Measurements from ENCODE around the gene STAT4.

The STAT4 gene, protein sequence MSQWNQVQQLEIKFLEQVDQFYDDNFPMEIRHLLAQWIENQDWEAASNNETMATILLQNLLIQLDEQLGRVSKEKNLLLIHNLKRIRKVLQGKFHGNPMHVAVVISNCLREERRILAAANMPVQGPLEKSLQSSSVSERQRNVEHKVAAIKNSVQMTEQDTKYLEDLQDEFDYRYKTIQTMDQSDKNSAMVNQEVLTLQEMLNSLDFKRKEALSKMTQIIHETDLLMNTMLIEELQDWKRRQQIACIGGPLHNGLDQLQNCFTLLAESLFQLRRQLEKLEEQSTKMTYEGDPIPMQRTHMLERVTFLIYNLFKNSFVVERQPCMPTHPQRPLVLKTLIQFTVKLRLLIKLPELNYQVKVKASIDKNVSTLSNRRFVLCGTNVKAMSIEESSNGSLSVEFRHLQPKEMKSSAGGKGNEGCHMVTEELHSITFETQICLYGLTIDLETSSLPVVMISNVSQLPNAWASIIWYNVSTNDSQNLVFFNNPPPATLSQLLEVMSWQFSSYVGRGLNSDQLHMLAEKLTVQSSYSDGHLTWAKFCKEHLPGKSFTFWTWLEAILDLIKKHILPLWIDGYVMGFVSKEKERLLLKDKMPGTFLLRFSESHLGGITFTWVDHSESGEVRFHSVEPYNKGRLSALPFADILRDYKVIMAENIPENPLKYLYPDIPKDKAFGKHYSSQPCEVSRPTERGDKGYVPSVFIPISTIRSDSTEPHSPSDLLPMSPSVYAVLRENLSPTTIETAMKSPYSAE

DNA sequence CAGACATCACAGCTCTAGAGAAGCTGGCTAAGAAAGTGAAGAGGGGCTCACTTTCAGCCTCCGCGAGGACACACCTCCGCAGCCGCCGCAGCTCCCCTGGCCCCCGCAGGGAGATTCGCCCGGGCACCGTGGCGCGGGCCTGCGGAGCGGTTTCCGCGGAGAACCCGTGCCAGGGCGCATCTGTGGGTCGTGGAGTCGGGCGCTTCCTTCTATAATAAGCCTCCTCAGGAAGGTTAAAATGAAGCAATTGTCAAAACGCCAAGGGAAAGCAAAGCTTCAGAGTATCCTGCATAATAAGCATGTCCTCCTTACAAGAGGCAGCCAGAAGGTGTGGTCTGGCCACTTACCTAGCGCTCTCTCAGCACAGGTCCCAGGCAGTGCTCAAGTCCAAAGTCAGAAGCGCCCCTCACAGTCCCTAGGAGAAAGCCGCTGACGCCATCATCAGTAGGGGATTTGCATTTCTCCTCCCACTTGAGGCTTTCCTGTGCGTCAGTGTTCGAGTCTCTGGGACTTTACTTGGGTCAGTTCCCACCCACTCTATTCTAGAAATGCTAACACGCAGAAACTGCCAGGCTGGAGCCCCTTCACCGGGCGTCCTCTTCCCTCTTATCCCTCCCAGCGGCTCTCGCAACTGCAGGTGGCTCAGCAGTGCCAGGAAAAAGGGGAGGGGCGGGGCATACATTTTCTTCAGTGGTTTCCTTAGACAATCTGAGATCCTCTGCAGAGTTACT, at the start of gene STAT4:
TSS of gene STAT4 (minus strand) at position 395 of the 731 bp plus-strand sequence. CDS start 2,791 bp downstream, outside the sequence.
- DNase-seq (ENCODE audit: low read depth): peak; percentile 64

DNA sequence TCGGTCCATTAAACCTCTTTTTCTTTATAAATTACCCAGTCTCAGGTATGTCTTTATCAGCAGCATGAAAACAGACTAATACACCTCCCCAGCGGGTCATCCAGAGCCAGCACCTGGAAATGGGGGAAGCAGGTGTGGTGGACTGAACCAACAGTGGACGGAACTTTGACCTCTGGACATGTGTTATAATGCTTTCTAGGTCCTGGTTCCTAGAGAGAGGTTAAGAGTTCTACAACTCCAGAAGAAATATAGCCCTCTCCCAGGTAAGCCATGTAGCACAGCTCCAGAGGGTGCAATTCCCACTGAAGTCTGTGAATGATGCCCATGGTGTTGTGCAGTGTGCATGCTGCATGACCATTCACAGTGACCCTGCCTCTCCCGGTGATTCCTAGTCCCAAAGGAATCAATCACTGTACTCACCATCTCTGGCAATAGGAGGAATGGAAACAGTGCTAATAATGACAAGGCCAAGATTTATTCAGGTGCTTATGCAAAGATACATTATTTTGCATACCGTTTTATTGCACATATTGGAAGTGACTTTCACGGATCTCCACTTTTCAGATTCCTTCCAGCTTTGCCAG, 49.2 kb upstream of the STAT4 start:
- DNase-seq (ENCODE audit: low read depth): no peak

DNA sequence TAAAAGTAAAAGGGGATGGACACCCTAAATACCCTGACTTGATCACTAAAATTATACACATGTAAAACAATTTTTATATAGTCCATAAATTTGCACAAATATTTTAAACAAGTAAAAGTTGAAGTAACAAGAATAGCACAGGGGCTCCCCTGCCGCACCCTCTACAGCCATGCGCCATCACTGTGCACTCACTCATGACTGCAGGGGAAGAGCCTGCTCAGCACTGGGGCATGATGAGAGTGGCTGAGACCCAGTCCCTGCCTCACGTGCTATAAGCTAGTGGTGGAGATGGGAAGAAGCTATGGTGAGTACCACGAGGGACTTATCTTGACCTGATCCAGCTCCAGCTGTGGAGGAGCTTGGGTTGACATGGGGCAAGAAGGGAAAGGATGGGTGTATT, 47.5 kb upstream of the STAT4 start:
- DNase-seq (ENCODE audit: low read depth): no peak

DNA sequence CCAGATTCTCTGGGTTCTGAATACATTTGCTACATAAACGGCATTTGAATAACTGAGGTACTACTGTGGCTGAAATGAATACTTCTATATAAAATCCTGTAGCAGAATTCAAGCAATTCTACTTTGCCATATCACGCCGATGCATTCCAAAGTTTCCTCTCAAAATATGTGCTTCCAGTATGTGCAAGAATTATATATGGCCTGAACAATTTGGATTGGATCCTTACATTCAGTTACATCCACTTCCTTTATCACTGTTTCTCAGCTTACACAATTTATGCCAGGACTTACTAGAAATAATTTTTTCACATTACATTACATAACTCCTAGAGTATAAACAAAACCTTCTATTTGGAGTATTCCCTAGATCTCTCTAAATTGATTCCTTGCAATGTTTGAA, 46.3 kb upstream of the STAT4 start:
- DNase-seq (ENCODE audit: low read depth): no peak

DNA sequence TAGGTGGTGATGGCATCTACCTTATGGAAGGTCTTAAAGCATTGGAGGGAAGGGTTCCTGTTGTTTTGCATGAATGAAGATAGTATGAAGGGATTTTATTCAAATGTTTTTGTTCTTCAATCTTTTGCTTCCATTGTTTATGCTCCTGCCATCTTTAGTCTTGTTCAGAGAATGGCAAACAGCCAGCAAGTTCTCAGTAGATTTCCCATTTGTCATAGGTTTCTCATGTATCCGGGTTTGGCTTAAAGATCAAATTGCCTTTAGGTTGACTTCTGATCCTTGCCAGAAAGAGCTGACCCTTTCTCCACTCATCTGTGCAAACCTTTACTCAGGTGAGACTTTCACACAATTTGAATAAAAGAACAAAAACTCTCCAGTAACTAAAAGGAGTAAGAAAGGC, 44.2 kb upstream of the STAT4 start:
- DNase-seq (ENCODE audit: low read depth): no peak

DNA sequence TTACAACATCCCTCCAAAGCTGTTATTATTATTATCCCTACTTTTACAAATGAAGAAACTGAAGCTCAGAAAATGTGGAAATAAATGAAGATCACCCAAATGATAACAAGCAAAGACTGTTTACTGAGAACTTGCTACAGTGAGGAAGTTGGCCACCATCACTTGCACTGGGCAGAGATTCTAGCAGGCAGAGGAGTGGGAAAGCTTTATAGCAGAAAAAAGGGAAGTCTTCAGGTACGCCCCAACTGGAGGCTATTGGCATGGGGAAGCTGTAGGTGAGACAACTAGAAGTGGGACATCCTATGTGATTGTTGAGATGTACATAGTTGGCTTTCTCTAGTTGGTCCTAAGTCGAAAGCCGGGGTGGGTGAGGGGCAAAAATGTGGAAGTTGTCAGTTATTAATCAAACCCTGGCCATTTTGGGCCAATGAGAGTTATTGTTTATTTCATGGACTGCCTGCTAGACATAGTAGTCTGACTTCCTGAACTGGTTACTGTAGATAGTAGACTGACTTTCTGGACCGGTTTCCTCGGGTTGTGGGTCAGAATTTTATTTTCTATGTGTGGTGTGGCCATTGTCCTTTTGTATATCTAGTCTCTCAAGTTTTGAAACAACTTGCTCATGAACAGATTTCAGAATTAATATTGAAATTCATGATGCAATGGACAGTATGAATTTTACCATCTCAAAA, 40.2 kb upstream of the STAT4 start:
- DNase-seq (ENCODE audit: low read depth): no peak

DNA sequence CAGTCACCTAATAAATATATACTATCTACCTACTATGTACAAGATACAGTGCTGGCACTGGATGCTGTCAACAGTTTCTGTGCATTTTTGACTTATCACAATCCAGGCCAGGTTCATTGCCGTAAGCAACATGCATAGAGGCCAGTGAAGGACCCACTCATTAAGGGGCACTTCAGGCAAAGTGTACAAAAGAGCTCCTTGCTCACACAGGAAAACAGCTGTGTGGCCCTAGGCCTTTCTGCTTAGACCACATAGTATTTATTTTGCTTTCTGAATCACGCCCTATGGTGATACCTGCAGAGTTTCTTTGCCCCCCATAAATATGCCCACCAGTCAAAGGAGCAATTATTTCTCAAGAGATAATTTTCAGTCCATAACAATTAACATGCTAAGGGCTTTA, 39.6 kb upstream of the STAT4 start:
- no peak for DNase-seq (ENCODE audit: low read depth)

DNA sequence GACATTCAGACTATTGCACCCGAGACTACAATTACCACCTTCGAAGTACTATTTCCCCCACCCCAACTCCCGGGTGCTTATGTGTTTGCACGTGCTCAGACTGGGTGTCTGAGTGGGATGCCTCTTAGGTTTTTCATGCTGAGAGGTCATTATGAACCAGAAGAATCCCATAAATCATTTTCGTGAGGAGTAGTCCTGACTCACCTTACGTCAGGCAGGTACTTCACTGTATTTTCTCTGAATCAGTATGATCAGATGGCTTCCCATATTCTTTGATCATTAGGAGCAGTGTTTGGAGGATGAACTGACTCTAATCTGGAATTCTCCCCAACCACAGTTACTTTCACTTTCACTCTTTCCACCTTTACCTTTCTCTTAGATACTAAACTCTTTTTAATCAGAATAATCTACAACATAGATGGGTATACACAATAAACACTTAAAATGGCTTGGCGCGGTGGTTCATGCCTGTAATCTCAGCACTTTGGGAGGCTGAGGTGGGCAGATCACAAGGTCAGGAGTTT, 38.4 kb upstream of the STAT4 start:
- DNase-seq (ENCODE audit: low read depth): no peak

DNA sequence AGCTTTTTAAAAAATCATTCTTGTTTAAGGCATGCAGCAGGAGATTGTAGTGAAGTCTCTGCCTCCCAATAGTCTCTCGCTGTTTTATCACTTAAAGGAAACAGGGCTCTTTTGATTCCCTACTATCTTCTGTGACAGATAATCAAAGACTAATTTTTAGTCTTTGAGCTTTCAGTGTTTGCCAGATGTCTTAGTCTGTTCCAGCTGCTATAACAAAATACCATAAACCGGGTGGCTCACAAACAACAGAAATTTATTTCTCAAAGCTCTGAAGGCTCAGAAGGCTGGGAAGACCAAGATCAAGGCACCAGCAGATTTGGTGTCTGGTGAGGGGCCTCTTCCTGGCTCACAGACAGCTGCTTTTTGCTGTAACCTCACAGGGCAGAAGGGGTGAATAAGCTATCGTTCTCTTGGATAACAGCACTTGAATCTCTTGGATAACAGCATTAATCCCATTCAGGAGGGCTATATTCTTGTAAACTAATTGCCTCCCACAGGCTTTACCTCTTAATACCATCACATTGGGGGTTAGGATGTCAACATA, 37.8 kb upstream of the STAT4 start:
- DNase-seq (ENCODE audit: low read depth): no peak

DNA sequence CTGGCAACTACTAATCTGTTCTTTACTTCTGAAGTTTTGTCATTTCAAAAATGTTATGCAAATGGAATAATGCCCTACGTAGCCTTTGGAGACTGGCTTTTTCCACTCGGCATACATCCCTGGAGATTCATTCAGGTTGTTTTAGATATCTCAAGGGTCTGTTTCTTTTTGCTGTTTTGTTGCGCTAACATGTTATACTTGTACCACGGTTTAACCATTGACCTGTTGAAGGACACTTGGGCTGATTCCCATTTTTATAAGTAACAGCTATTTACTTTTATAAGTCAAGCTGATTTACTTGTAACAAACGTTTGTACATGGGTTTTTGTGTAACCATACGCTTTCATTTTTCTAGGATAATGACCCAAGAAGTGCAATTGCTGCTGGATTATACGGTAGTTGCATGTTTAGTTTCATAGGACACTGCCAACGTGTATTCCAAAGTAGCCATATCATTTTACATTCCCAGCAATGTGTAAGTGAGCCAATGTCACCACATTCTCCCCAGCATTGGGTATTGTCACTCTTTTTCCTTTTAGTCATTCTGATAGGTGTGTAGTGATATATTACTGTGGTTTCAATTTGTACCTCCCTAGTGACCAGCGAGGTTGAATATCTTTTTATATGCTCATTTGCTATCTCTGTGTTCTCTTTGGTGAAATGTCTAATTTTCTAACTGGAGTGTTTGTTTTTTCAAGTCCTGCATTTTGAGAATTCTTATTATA, 36.5 kb upstream of the STAT4 start:
- DNase-seq (ENCODE audit: low read depth): no peak

DNA sequence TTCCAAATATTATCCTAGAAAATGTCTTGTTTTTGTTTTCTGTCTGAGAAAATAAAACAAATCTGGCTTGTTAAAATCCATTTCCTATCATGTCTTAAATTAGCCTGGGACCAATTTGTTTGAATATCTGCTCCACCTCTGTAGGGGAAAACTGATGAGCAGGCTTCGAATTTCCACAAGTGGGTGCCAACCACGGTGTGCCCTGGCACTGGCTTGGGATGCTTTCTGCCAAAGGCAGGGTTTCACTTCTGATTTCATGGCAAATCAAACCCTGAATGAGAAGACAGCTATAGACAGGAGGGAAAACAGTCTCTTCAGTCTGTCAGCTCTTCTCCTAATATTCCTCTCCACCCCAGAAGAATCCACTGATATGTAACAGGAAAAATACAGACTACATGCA, 33.7 kb upstream of the STAT4 start:
- no peak for DNase-seq (ENCODE audit: low read depth)

DNA sequence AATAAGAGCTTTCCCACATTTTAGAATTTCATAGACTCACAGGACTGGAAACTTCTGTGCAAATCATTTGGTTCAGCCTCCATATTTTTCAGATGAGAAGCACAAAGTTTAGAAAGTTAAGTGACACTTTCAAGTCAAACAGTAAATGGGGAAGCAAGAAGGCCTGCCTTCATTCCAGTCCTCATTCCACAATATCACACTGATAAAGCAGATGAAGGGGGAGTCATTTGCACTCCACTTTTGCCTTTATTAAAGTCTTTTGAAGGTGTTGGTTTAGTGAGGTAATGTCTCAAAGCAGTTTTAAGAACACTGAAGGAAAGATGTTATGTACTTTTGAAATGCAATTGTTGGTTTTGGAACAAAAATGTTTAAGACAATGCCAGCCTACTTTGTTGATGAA, 32.7 kb upstream of the STAT4 start:
- no peak for DNase-seq (ENCODE audit: low read depth)

DNA sequence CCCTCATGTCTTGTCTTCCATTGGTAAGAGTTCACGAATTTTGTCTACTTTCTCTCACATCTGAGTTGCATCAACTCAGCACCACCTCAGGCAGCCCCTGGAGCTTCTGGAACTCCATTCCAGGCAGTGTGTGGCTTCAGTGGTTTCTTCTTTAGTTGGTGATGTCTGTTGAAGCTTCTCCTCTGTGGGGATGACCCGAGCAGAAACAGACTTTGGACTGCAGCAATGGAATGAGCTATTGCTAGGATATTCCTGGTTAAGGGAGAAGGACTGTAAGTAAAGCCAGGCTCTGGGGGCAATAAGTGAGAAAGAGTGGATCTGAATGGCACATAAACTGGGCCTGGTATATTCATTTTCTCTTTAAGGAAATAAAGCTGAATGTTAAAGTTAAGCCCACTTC, 32.3 kb upstream of the STAT4 start:
- DNase-seq (ENCODE audit: low read depth): no peak

DNA sequence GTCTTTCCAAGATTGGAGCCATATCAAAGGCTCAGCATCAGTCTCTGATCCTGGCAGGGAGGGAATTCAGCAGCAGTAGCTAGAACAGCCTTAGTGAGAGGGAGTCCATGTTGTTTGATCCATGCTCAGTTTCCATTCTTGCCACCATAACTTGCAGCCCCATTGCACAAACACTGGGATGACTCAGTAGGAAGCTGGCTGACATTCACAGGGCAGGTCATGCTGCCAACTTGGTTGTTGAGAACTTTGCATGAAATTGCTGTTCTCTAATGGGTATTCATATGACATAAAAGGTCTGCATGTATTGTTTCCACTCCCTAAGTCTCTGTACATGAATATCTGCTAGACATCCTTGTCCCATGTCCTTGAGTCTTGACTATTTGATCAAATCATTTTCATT, 29.9 kb upstream of the STAT4 start:
- DNase-seq (ENCODE audit: low read depth): no peak

DNA sequence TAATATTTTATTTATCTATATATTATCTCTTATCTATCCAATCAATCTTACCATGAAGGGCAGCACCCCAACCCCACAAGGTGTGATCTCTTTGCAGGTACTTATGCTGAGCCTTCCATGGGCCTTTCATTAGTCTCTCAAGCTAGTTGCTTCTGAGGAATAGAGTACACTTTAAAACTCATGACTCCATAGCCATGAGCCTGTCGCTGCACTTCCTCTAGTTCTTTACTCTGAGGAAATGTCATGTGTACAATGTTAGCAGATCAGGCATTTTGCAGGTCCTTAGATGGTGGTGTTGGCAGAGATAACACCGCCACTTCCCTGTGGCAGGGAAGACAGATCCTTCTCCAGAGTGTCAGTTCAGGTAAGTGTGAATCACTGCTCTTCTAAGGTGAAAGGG, 29.5 kb upstream of the STAT4 start:
- no peak for DNase-seq (ENCODE audit: low read depth)

DNA sequence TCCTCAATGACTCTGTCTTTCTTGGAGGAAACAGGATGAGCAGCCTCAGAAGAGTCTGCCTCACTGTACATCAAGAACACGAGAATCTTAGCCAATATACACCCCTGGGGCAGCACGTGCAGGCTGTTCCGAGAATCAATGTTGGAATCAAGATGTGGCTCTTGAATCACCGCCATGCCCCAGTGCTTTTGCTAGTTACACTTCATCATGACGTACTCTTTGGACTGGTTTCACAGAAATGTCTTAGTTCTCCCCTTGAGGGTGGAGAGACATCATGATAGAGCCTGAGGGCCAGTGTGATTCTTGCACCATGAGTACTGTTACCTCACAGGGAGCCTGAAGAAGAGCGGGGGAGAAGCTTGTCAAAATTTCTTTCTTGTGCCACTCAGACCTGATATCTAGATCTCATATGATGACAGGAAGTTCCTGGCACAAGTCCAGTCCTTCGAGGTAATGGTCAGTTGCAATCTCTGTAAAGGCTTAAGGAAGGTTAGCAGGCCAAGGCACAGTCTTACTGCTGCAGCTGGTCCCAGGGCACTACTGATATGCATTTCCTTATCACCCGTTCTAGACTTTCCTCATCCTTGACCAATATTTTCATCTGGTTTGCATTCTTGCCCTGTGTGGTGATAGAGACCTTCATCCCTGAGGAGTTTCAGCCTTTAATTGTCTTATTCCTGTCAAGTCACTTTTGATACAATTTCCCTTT, 28.2 kb upstream of the STAT4 start:
- no peak for DNase-seq (ENCODE audit: low read depth)

DNA sequence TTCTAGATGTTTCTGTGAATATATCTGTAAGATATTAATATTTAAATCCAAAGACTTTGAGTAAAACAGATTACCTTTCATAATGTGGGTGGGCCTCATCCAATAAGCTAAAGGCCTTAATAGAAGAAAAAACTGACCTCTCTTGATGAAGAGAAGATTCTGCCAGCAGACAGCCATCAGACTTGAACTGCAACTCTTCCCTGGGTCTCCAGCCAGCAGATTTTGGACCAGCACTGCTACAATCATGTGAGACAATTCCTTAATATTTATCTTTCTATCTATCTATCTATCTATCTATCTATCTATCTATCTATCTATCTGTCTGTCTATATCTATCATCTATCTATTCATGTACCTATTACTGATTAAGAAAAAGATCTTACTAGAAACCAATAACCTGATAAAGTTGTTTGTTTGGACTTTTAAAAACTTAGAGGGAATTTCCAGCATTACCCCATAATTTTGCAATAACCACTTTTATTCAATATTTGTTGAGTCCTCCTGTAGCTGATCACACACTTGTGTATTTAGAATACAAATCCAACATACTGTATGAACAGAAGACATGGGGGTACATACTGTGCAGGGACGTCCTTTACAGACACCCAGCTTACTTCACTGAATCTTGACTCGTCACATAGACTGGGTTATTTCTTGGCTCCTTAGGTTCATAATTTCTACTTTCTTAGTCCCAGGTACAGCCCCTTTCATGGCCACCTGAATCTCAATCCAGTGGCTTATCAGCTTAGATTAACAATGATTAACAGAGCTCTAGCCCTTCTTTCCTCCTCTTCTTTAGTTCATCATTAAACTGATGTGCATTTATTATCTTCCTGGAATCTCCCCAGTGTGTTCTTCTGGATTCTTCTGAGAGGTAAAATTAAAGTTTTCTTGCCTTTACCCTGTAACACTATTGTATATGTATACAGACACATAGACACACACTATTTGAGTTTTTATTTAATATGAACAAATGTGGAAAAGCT, 27.2 kb upstream of the STAT4 start:
- DNase-seq (ENCODE audit: low read depth): no peak

DNA sequence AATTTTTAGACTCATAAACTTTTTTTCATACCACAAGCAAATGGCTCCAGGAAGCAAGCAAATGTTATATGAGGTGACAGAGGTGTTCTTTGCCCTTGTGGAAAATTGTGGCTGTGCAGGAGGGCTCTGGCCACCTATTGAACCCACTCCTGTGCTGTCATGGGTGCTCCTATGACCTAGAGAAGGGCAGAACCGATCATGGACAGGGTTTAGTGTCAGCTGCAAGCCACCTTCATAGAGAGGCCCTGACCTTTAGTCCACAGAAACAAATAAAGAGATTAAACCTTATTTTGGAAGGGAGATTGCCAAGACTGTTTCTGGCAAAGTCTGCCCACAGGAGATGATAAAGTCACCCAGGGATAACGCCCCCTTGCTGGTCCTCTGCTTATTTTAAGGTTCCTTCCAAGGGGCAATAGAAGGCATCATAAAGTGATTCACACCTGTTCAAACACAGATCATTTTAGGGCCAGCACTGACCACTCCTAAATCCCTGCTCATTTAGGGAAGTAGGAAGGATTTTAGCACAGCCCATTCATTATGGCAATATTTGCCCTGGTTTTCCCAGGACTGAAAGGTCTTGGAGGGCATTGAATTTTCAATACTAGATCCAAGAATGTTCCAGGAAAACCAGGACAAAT, 26.1 kb upstream of the STAT4 start:
- no peak for DNase-seq (ENCODE audit: low read depth)
